Right renal cortex interstitium (tissue), 3 donors: Measurements from ENCODE around the gene SOCS6. TPM values are rescaled to one million over a fixed set of nuclear protein-coding genes. Genes with fewer than 3 reads are reported as not detected.
"Not testable (repeated sequence)": the region's sequence is repeated elsewhere in the genome, so short reads cannot be mapped to it uniquely, and the experiment has no call there.

ENCODE experiments used
- DNase-seq, 3 donors: peaks; one replicate each; pipeline ENCODE4 v3.0.0-alpha.2; 2013; ENCODE audit warnings: low read depth in 3 of 3, low spot score in 2 of 3
- polyA plus RNA-seq, 3 donors: library from polyadenylated mRNA; unstranded; fragments of 120-200 nt; gene quantifications; one replicate each; pipeline ENCODE4 v1.2.1, GENCODE V29; 2013; ENCODE audit not compliant: insufficient read length in 3 of 3

The SOCS6 gene
- polyA plus RNA-seq, 3 donors = 32.5 to 33.4 (median 33.0) TPM

GRCh38 chr18:70354771-70355170 is 65.9 kb downstream of the SOCS6 start:
- no peak for DNase-seq

GRCh38 chr18:70355620-70356385 is 67.0 kb downstream of the SOCS6 start:
- no peak for DNase-seq

GRCh38 chr18:70358105-70358406 is 69.2 kb downstream of the SOCS6 start:
- DNase-seq = not testable (repeated sequence)

- DNase-seq = no peak
Observed at GRCh38 chr18:70359071-70359470, 70.2 kb downstream of the SOCS6 start.

GRCh38 chr18:70362258-70362657 is 73.4 kb downstream of the SOCS6 start:
- DNase-seq = no peak

GRCh38 chr18:70363861-70364260 is 75.0 kb downstream of the SOCS6 start:
- no peak for DNase-seq

- DNase-seq = no peak
Observed at GRCh38 chr18:70365361-70365760, 76.5 kb downstream of the SOCS6 start.

GRCh38 chr18:70366174-70366573 is 77.3 kb downstream of the SOCS6 start:
- no peak for DNase-seq

- no peak for DNase-seq
Observed at GRCh38 chr18:70366670-70367069, 77.8 kb downstream of the SOCS6 start.

- DNase-seq = not testable (repeated sequence)
Observed at GRCh38 chr18:70367344-70367743, 78.5 kb downstream of the SOCS6 start.

- DNase-seq = no peak
Observed at GRCh38 chr18:70368903-70369302, 80.1 kb downstream of the SOCS6 start.

GRCh38 chr18:70370762-70371733 is 82.2 kb downstream of the SOCS6 start:
- no peak for DNase-seq

- no peak for DNase-seq
Observed at GRCh38 chr18:70371908-70372307, 83.1 kb downstream of the SOCS6 start.

GRCh38 chr18:70372450-70373041 is 83.7 kb downstream of the SOCS6 start:
- no peak for DNase-seq

GRCh38 chr18:70373042-70373519 is 84.2 kb downstream of the SOCS6 start:
- DNase-seq = no peak

- no peak for DNase-seq
Observed at GRCh38 chr18:70374154-70374553, 85.3 kb downstream of the SOCS6 start.

- DNase-seq = no peak
Observed at GRCh38 chr18:70376137-70376913, 87.5 kb downstream of the SOCS6 start.

- peak in 1 of 3 donors; percentile 40 for DNase-seq
Observed at GRCh38 chr18:70376914-70377258, 88.0 kb downstream of the SOCS6 start.

GRCh38 chr18:70377317-70377799 is 88.5 kb downstream of the SOCS6 start:
- DNase-seq = peak in 1 of 3 donors; percentile 41
